Measurements from ENCODE around the gene LRCH3. TPM values are rescaled to one million over a fixed set of nuclear protein-coding genes. Genes with fewer than 3 reads are reported as not detected.

LRCH3 gene
- polyA plus RNA-seq, 1 experiment = 113 TPM

GRCh38 chr3:197889204-197889930 is 98.3 kb downstream of the LRCH3 start:
- no peak for TF ChIP-seq CTCF (IDR thresholded peaks at IDR 0.05; ENCODE audit: low read depth, low read length)
- no peak overlapping the region for H3K27ac ChIP-seq (ENCODE audit: low read depth, low read length)
- CTCF ChIA-PET = interaction anchor here (4.6 kb wide), 1 partner anchor 16 kb away, joined by 20 read pairs; no protein-coding TSS in a partner anchor
- H3K4me3 ChIP-seq (ENCODE audit: low read depth, low read length) = no peak overlapping the region
- POLR2A ChIA-PET = no interaction called here
- H3K9me3 ChIP-seq (ENCODE audit: control insufficient read depth, insufficient read depth, low read length) = no peaks in the 10 kb centered on the region
- DNase-seq (ENCODE audit: low read depth, low spot score) = no peak
- H3K27me3 ChIP-seq (ENCODE audit: control insufficient read depth, insufficient read depth, low read length) = no peaks in the 10 kb centered on the region

GRCh38 chr3:197890693-197891092 is 99.6 kb downstream of the LRCH3 start:
- H3K9me3 ChIP-seq (ENCODE audit: control insufficient read depth, insufficient read depth, low read length) = no peaks in the 10 kb centered on the region
- DNase-seq (ENCODE audit: low read depth, low spot score) = no peak
- TF ChIP-seq CTCF (IDR thresholded peaks at IDR 0.05; ENCODE audit: low read depth, low read length) = no peak
- ChIA-PET POLR2A (no interaction called here), CTCF (interaction anchor here (0.6 to 4.6 kb wide), 3 partner anchors 15 to 53 kb away, joined by 3 to 20 read pairs (median 3); no protein-coding TSS in a partner anchor)
- H3K4me3 ChIP-seq (ENCODE audit: low read depth, low read length) = no peak overlapping the region
- no peaks in the 10 kb centered on the region for H3K27me3 ChIP-seq (ENCODE audit: control insufficient read depth, insufficient read depth, low read length)
- no peak overlapping the region for H3K27ac ChIP-seq (ENCODE audit: low read depth, low read length)

GRCh38 chr3:197892162-197892561 is 101.1 kb downstream of the LRCH3 start:
- H3K27me3 ChIP-seq (ENCODE audit: control insufficient read depth, insufficient read depth, low read length) = no peaks in the 10 kb centered on the region
- no peak for DNase-seq (ENCODE audit: low read depth, low spot score)
- TF ChIP-seq CTCF (IDR thresholded peaks at IDR 0.05; ENCODE audit: low read depth, low read length) = no peak
- POLR2A ChIA-PET = interaction anchor here (0.6 kb wide), 1 partner anchor 17 kb away, joined by 3 read pairs; no protein-coding TSS in a partner anchor
- H3K9me3 ChIP-seq (ENCODE audit: control insufficient read depth, insufficient read depth, low read length) = no peaks in the 10 kb centered on the region
- CTCF ChIA-PET = interaction anchor here (0.6 to 4.6 kb wide), 2 partner anchors 10 to 13 kb away, joined by 3 to 20 read pairs; no protein-coding TSS in a partner anchor
- no peak overlapping the region for H3K4me3 ChIP-seq (ENCODE audit: low read depth, low read length)
- no peak overlapping the region for H3K27ac ChIP-seq (ENCODE audit: low read depth, low read length)

GRCh38 chr3:197896421-197896820 is 105.4 kb downstream of the LRCH3 start:
- CTCF ChIA-PET = interaction anchor here (2.2 kb wide), 1 partner anchor 10 kb away, joined by 21 read pairs; no protein-coding TSS in a partner anchor

More at GRCh38 chr3:197896421-197896820, 105.4 kb downstream of the LRCH3 start:
- POLR2A ChIA-PET = no interaction called here
- H3K9me3 ChIP-seq (ENCODE audit: control insufficient read depth, insufficient read depth, low read length) = no peaks in the 10 kb centered on the region
- H3K27ac ChIP-seq (ENCODE audit: low read depth, low read length) = no peak overlapping the region
- no peak overlapping the region for H3K4me3 ChIP-seq (ENCODE audit: low read depth, low read length)
- H3K27me3 ChIP-seq (ENCODE audit: control insufficient read depth, insufficient read depth, low read length) = no peaks in the 10 kb centered on the region
- no peak for DNase-seq (ENCODE audit: low read depth, low spot score)
- TF ChIP-seq CTCF (IDR thresholded peaks at IDR 0.05; ENCODE audit: low read depth, low read length) = no peak
